NCI-H1417 treated with DMSO at 0.1 percent for 48 hours (cell line): ENCODE results near the gene RNF121.

Experiments used
- DNase-seq: peaks from one replicate; lab custom pipeline; 2025; lab: John Stamatoyannopoulos, UW

RNF121 gene

DNA sequence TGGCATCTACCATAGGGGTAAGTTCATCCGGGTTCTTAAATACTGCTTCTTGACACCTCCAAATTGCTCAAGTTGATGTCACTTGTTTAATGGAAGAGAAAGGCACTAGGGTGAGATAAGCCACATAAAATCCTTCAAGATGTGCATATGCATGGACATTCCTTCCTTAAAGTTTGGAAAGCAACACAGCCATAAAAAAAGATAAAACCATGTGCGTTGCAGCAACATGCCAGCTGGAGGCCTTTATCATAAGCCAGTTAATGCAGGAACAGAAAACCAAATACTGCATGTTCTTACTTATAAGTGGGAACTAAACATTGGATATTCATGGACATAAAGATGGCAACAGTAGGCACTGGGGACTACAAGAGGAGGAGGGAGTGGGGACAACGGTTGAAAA, 61.9 kb downstream of the RNF121 start:
- DNase-seq = no peak

DNA sequence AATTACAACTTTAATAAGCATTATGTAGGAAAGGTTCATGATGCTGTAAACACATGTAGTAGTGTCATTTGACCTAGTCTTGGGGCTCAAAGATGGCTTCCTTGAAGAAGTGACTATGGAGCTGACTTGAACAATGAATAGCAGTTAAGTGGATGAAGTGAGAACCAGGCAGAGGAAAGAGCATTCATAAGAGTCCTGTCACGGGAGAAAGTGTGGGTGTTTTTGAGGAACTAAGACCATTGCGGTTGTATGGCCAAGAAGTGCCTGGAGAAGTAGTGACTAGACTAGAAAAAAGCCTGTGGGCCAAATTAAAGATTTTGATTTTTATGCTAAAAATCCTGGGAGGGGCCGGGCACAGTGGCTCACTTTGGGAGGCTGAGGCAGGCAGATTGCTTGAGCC, 62.6 kb downstream of the RNF121 start:
- no peak for DNase-seq

DNA sequence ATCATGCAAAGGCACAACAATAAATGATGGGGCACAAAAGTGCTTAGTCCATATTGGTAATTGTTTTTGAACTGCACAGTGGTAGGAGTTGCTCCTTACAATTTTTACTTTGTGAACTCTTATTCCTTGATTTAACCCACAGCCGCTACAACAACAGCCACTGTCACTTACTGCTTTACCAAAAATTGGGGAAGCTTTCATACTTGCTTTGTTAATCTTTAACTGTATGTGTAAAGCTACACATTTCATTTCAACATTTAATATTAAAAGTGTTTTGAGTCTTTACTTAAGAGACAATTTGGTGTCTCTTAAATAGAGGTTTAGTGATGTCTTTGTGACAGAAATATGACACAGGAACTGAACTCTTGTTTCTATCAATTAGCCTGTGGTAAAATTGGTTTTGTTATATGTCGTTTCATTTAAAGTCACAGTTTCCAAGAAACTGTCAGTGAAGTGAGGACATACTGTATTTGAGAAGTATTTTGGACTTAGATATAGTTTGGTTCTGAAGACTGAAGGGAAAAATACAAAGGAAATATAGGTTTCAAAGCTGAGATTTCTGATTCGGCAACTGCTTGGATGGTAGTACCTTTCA, 63.4 kb downstream of the RNF121 start:
- no peak for DNase-seq

GRCh38 chr11:71994786-71995185, 65.9 kb downstream of the RNF121 start:
- DNase-seq = no peak

DNA sequence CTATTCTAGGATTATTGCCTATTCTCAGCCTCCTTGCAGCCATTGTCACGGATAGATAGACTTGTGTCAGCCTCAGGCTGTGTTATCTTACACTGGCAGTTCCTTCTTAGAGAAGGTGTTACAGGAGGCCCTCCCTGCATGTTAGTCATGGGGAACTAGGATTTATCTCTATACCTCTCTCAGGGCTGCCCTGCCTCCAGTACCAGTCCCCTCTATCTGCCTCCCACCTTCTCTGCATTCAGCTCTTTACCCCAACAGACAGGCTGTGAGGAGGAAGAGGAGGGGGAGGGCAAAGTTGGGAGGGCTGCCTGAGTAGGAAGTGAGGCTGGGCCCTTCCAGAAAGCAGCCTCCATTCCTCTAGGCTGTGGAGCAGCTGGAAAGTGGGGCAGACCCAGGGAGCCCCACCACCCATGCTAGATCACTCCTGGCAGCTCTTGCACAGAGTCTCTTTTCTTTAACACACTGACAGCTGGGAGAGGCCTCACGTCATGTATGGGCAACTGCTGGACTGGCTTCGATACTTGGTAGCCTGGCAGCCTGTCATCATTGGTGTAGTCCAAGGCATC, 67.0 kb downstream of the RNF121 start:
- no peak for DNase-seq

DNA sequence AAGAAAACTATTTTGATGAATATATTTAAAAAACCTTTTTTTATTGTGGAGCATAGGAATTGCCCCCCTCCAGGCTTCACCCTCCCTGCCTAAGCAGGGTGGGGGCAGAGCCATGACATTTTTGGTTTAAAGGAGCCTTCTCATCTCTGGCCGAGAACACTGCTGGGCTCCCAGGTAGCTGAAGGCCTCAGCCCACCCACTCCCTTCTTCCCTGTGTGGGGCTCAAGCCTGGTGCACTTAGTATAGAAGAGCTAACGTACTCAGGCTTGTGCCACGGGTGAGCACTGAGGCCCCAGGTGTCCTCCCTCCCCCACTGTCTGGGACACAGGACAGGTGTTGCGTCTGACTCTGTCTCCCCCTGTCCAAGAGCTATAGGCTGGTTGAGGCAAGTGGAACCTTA, 67.7 kb downstream of the RNF121 start:
- no peak for DNase-seq

DNA sequence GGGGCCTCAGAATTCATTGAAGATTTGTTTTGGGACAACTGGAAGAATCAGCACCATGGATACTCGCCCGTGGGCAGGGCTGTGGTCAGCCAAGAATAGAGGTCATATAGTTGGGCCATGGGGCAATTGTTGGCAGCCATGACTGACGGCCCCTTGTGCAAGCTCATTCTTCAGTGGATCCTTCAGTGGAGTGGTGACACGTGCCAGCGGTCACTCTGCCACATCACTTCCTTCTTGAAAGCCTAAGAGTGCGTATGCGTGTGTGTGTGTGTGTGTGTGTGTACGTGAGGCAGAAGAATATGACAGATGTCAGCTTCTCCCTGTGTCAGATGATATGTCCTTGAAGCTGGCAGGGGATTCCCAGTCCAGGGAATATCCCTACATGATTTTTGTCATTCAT, 68.1 kb downstream of the RNF121 start:
- no peak for DNase-seq

DNA sequence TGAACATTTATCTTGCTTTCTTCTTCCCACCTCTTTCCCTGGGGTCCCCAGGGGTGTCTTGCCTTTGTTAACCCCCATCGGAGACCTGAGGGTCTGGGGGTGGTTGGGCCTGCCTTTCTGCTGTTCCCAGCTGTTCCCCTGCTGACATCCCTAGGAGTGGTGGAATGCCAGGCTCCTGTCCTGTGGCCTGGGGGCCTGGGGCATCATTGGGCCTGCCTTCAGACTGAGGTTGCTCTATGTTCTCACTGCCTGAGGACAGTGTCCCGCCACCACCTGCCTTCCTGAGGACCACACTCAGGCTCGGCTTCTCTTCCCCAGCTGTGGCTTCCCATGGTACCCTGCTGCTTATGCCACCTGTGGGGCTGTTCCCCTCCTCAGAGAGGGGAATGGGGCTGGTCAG, 68.7 kb downstream of the RNF121 start:
- DNase-seq = no peak

- DNase-seq = no peak
These were observed 69.2 kb downstream of the RNF121 start for GRCh38 chr11:71998061-71998460.

DNA sequence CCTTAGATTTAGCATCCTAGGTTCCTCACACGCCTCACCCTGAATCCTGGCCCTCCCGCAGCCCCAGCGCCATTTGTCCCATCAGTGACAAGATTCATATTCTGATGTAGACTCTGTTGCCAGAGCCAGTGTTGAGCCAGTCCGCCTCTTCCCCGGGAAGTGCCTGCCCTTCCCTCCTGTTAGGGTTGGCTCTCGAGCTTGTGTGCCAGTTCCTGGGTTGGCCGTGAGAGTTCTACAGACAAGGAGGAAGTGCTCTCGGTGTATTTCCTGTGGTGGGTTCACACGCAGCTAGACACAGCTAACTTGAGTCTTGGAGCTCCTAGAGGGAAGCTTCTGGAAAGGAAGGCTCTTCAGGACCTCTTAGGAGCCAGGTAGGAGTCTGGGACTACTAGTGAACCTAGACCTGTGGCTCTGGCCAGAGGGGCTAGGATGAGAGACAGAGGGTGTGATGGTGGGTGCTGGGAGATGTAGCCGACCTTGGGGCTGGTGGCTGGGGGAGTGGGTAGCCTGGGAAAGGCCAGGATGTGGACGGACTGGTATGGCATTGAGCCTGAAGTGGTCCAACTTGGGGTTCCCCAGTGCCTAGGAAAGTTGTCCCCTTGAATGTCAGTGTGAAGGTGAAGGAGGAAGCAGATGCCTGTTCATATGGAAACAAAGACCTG, 69.9 kb downstream of the RNF121 start, which contains the start of gene IL18BP:
TSS of gene IL18BP (plus strand) at position 261 of the 662 bp plus-strand sequence. CDS start 1,076 bp downstream, outside the sequence.
- DNase-seq = no peak

- DNase-seq = no peak
These were observed 70.5 kb downstream of the RNF121 start for GRCh38 chr11:71999362-71999761.

DNA sequence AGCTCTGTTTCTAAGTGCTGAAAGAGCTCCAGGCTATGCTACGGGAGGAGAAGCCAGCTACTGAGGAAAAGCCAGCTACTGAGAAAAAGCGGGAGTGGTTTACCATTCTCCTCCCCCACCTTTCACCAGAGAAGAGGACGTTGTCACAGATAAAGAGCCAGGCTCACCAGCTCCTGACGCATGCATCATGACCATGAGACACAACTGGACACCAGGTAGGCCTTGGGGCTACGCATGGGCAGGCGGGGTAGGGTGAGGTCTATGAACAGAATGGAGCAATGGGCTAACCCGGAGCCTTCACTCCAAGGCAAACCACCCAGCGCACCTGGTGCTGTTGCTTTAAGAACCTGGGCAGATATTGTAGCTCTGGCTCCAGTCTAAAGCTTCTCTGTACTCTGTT, 71.0 kb downstream of the RNF121 start:
- no peak for DNase-seq

- no peak for DNase-seq
These were observed 71.5 kb downstream of the RNF121 start for GRCh38 chr11:72000202-72000867.

GRCh38 chr11:72001285-72001684, 72.4 kb downstream of the RNF121 start:
- no peak for DNase-seq

- no peak for DNase-seq
These were observed 73.2 kb downstream of the RNF121 start for GRCh38 chr11:72001834-72002591.

- no peak for DNase-seq
These were observed 74.3 kb downstream of the RNF121 start for GRCh38 chr11:72002841-72003775.

DNA sequence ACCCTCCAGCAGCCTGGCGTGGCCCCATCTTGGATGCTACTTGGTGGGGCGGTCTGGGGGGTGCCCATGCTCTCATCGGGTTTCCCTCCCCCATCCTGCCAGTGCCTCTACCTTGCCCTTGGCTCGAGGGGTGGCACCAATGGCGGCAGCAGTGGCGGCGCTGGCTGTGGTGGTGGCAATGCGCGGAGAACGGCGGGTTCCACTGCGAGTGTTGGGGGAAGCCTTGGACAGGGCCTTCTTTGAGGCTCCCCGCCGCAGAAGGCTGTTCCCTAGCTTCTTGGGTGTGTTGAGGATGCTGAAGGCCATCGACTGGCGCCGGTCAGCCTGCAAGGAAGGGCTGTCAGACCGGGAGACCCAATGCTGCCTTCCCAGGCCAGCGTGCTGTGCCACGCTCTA, 74.9 kb downstream of the RNF121 start:
- DNase-seq = no peak

DNA sequence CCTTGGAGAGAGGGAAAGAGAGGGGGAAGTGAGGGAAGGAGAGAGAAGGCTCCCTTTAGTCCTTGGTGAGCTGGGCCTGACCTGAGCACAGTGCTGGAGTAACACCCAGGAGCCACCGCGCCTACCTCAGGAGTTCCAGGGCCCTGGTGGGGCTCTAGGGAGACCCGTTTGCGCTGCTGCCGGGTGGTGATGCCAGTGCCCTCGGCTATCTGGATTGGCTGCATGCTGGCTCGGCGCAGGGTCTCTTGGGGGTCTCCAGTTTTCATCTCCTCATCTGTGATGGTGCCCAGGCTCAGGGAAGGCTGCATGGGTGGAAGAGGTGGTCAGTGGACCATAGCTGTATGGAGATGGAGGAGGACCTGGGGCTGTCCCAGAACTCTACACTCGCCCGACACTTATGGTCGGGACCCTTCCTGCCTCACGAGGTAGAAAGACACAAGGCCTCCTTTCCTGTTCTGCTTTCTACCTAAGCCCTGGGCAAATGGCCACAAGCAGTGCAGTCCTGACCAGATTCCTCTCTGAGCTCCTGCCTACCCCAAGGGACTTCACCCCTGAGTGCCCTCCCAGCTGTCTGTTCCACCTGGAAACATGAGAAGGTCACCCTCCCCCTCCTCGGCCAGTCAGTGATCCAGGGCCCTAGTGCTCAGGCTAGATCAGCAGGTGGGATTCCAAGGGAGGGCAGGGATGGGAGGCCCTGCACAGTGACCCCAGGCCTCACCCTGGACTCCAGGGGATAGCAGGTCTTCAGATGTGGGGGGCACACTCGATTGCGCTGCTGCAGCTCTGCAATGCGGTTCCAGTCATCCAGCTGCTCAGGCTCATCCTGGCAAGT, 75.9 kb downstream of the RNF121 start:
- no peak for DNase-seq

DNA sequence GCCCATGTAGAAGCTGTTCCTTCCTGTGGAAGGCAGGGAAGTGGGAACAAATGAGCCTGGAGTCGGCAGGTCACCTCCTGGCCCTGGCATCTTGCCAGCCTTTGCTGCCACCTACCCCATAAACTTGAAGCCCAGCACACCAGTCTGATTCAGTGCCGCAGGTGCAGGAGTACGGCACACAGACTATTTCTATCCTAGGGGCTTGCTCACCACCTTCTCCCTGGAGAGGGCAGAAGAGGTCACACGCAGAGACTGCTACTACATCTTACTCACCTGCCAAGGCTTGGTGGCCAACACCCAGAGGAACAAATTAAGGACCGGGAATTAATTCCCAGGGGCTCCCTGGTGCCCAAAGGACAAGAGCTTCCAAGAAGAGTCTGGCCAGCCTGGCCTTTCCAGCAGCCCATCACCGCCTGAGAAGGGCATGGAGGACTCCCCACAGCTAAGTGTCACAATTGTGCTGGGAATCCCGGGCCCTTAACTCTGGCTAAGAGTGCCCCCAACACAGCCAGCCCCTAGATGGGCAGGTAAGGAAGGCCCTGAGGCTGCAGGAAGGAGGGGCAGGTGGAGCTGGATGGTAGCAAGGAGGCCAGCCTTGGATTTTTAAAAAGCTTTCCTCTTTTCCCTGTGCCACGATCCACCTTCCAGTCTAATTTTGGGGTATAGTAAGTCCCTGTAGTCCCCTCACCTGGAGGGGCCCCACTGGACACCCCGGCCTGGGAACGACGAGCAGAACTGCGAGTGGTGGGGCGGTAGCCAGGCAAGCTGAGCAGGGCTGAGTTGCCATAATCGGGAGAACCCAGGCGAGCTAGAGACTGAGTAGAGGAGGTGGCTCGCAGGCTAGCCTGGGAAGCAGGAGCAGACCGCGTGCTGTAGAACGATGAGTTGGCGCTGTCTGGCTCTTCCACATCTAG, 76.8 kb downstream of the RNF121 start:
- DNase-seq = no peak
